NCI-H345 (cell line): ENCODE results near the gene ADRB1.

Experiments
- DNase-seq: peaks from one replicate; lab custom pipeline; 2025; lab: John Stamatoyannopoulos, UW

The ADRB1 gene

GRCh38 chr10:114026189-114027040 lies 17.3 kb upstream of the ADRB1 start:
- DNase-seq: no peak

GRCh38 chr10:114027041-114027394 lies 16.6 kb upstream of the ADRB1 start:
- no peak for DNase-seq

- no peak for DNase-seq
Measured at GRCh38 chr10:114027951-114028350, 15.7 kb upstream of the ADRB1 start.

- no peak for DNase-seq
Measured at GRCh38 chr10:114028425-114028824, 15.2 kb upstream of the ADRB1 start.

- no peak for DNase-seq
Measured at GRCh38 chr10:114029655-114030054, 14.0 kb upstream of the ADRB1 start.

GRCh38 chr10:114030140-114030539 lies 13.5 kb upstream of the ADRB1 start:
- no peak for DNase-seq

- no peak for DNase-seq
Measured at GRCh38 chr10:114031073-114031972, 12.3 kb upstream of the ADRB1 start.

- DNase-seq: no peak
Measured at GRCh38 chr10:114033566-114033965, 10.1 kb upstream of the ADRB1 start.

GRCh38 chr10:114034923-114035645 lies 8.6 kb upstream of the ADRB1 start:
- no peak for DNase-seq

- no peak for DNase-seq
Measured at GRCh38 chr10:114035791-114036190, 7.9 kb upstream of the ADRB1 start.

GRCh38 chr10:114038819-114039218 lies 4.8 kb upstream of the ADRB1 start:
- DNase-seq: no peak

- DNase-seq: no peak
Measured at GRCh38 chr10:114041166-114041565, 2.5 kb upstream of the ADRB1 start.

GRCh38 chr10:114042895-114043531 lies 653 bp upstream of the ADRB1 start:
- DNase-seq: no peak

GRCh38 chr10:114044247-114045135 lies 825 bp downstream of the ADRB1 start:
- DNase-seq: no peak

GRCh38 chr10:114045136-114046086 lies 1.7 kb downstream of the ADRB1 start:
- DNase-seq: peak; percentile 4

GRCh38 chr10:114046087-114046458 lies 2.4 kb downstream of the ADRB1 start:
- no peak for DNase-seq

GRCh38 chr10:114048472-114048871 lies 4.8 kb downstream of the ADRB1 start:
- DNase-seq: no peak

GRCh38 chr10:114051714-114052113 lies 8.0 kb downstream of the ADRB1 start:
- no peak for DNase-seq

GRCh38 chr10:114052255-114052654 lies 8.6 kb downstream of the ADRB1 start:
- no peak for DNase-seq

GRCh38 chr10:114053946-114054345 lies 10.3 kb downstream of the ADRB1 start:
- no peak for DNase-seq
